ENCODE measurements around the gene APC. TPM values are rescaled to one million over a fixed set of nuclear protein-coding genes. Genes with fewer than 3 reads are reported as not detected.

Gene APC
- total and polyA plus RNA-seq, 2 of the 13 experiments (the other 11 are each of a cell fraction or from before 2014, with no cell fraction given), result 6.1 to 19.0 TPM

DNA sequence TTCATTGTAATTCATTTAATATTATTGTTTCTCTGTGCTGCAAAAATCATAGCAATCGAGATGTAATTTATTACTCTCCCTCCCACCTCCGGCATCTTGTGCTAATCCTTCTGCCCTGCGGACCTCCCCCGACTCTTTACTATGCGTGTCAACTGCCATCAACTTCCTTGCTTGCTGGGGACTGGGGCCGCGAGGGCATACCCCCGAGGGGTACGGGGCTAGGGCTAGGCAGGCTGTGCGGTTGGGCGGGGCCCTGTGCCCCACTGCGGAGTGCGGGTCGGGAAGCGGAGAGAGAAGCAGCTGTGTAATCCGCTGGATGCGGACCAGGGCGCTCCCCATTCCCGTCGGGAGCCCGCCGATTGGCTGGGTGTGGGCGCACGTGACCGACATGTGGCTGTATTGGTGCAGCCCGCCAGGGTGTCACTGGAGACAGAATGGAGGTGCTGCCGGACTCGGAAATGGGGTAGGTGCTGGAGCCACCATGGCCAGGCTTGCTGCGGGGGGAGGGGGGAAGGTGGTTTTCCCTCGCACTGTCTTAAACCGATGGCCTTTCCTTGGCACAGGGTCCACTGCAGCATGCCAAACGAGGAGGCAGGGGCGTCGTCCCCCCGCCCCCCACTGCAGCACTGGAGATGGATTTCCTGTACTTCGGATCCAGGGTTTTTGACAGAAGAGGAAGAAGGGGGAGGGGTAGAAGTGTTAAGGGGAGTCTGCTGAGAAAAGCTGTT, at the start of gene APC (continued):
- TF ChIP-seq NFRKB (IDR thresholded peaks at IDR 0.05), result no peak
- peak; percentile 80 for TF ChIP-seq NFYB (CRISPR knock-in tag; IDR thresholded peaks at IDR 0.05)
- peak; percentile 66 for TF ChIP-seq ASH2L (IDR thresholded peaks at IDR 0.05; ENCODE audit: insufficient read length, low read depth, low read length)
- 0 out of 2 replicates have a peak, but pooled peaks have one; percentile 52 for TF ChIP-seq BORCS8-MEF2B (CRISPR knock-in tag; IDR thresholded peaks at IDR 0.05)
- TF ChIP-seq SAFB2 (CRISPR knock-in tag; IDR thresholded peaks at IDR 0.05; ENCODE audit: borderline replicate concordance, low read depth), result peak; percentile 45; the same call in 1 of the 2 replicates
- TF ChIP-seq, protein P1, sequence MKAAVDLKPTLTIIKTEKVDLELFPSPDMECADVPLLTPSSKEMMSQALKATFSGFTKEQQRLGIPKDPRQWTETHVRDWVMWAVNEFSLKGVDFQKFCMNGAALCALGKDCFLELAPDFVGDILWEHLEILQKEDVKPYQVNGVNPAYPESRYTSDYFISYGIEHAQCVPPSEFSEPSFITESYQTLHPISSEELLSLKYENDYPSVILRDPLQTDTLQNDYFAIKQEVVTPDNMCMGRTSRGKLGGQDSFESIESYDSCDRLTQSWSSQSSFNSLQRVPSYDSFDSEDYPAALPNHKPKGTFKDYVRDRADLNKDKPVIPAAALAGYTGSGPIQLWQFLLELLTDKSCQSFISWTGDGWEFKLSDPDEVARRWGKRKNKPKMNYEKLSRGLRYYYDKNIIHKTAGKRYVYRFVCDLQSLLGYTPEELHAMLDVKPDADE (CRISPR knock-in tag; IDR thresholded peaks at IDR 0.05), result no peak
- TF ChIP-seq ZC3H13 (CRISPR knock-in tag; IDR thresholded peaks at IDR 0.05), result no peak
- TF ChIP-seq, protein P2, sequence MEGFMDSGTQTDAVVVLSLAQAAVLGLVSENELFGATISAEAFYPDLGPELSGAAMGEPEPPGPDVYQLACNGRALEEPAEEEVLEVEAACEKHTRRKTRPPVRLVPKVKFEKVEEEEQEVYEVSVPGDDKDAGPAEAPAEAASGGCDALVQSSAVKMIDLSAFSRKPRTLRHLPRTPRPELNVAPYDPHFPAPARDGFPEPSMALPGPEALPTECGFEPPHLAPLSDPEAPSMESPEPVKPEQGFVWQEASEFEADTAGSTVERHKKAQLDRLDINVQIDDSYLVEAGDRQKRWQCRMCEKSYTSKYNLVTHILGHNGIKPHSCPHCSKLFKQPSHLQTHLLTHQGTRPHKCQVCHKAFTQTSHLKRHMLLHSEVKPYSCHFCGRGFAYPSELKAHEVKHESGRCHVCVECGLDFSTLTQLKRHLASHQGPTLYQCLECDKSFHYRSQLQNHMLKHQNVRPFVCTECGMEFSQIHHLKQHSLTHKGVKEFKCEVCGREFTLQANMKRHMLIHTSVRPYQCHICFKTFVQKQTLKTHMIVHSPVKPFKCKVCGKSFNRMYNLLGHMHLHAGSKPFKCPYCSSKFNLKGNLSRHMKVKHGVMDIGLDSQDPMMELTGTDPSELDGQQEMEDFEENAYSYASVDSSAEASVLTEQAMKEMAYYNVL (CRISPR knock-in tag; IDR thresholded peaks at IDR 0.05; ENCODE audit: borderline replicate concordance), result no peak
- TF ChIP-seq, protein P3, sequence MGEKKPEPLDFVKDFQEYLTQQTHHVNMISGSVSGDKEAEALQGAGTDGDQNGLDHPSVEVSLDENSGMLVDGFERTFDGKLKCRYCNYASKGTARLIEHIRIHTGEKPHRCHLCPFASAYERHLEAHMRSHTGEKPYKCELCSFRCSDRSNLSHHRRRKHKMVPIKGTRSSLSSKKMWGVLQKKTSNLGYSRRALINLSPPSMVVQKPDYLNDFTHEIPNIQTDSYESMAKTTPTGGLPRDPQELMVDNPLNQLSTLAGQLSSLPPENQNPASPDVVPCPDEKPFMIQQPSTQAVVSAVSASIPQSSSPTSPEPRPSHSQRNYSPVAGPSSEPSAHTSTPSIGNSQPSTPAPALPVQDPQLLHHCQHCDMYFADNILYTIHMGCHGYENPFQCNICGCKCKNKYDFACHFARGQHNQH (CRISPR knock-in tag; IDR thresholded peaks at IDR 0.05), result no peak
- TF ChIP-seq RFX5 (IDR thresholded peaks at IDR 0.05; ENCODE audit: low read depth, low read length), result no peak
- TF ChIP-seq, protein P4, sequence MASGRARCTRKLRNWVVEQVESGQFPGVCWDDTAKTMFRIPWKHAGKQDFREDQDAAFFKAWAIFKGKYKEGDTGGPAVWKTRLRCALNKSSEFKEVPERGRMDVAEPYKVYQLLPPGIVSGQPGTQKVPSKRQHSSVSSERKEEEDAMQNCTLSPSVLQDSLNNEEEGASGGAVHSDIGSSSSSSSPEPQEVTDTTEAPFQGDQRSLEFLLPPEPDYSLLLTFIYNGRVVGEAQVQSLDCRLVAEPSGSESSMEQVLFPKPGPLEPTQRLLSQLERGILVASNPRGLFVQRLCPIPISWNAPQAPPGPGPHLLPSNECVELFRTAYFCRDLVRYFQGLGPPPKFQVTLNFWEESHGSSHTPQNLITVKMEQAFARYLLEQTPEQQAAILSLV (CRISPR knock-in tag; IDR thresholded peaks at IDR 0.05; ENCODE audit: borderline replicate concordance), result 0 out of 2 replicates have a peak, but pooled peaks have one; percentile 47
- peak; percentile 21; the same call in 1 of the 2 replicates for TF ChIP-seq ZBTB20 (CRISPR knock-in tag; IDR thresholded peaks at IDR 0.05; ENCODE audit: borderline replicate concordance, low read depth)
- 0 out of 2 replicates have a peak, but pooled peaks have one; percentile 27 for TF ChIP-seq ZNF747 (CRISPR knock-in tag; IDR thresholded peaks at IDR 0.05; ENCODE audit: borderline replicate concordance)
- TF ChIP-seq AGO2 (optimal IDR thresholded peaks at IDR 0.05; ENCODE audit: low read depth, low read length), result peak; percentile 38
- TF ChIP-seq, protein P5, sequence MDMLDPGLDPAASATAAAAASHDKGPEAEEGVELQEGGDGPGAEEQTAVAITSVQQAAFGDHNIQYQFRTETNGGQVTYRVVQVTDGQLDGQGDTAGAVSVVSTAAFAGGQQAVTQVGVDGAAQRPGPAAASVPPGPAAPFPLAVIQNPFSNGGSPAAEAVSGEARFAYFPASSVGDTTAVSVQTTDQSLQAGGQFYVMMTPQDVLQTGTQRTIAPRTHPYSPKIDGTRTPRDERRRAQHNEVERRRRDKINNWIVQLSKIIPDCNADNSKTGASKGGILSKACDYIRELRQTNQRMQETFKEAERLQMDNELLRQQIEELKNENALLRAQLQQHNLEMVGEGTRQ (IDR thresholded peaks at IDR 0.05; ENCODE audit: low read depth, low read length), result peak; percentile 90
- TF ChIP-seq, protein P5 (CRISPR knock-in tag; IDR thresholded peaks at IDR 0.05; ENCODE audit: borderline replicate concordance), result peak; percentile 95; the same call in 1 of the 2 replicates
- peak; percentile 17 for TF ChIP-seq YY1 (IDR thresholded peaks at IDR 0.05; ENCODE audit: insufficient read depth, insufficient replicate concordance, low read depth, low read length)
- peak; percentile 33; the same call in 1 of the 2 replicates for TF ChIP-seq PHF8 (CRISPR knock-in tag; IDR thresholded peaks at IDR 0.05)
